Endothelial cell of umbilical vein (primary cell): ENCODE data around the gene KAT6B. TPM values are rescaled to one million over a fixed set of nuclear protein-coding genes. Genes with fewer than 3 reads are reported as not detected.

Experiments
- BruUV-seq: library from RNA; stranded (reverse); fragments of 400-500 nt; replicated peaks from 2 replicates; lab custom pipeline; 2021; lab: Mats Ljungman, UMichigan
- CTCF ChIA-PET: fragments of 300-600, 350-600 bp; sonication (Branson Sonifier 250); formaldehyde crosslinking; loops from one replicate; lab custom pipeline; 2021; ENCODE audit warnings: antibody characterized with exemption, inconsistent platforms; lab: Charles Lee
- POLR2A ChIA-PET: fragments of 300-600, 350-600 bp; sonication (Branson Sonifier 250); formaldehyde crosslinking; loops from one replicate; lab custom pipeline; 2021; ENCODE audit warnings: antibody characterized with exemption, inconsistent platforms; lab: Charles Lee
- DNase-seq: peaks from one replicate; pipeline ENCODE4 v3.0.0-alpha.2; 2011; ENCODE audit warnings: low read depth, low spot score
- FAIRE-seq: peaks from 2 replicates; lab custom pipeline; 2011; peaks lifted over from hg19 to GRCh38; lab: Jason Lieb, UNC
- H2AFZ ChIP-seq: 2 replicates; pipeline ENCODE4 v1.6.0; 2012; ENCODE audit warnings: low read depth, low read length, control low read depth, inconsistent platforms
- H3K27ac ChIP-seq: 2 replicates; pipeline ENCODE4 v1.5.1; 2011; ENCODE audit warnings: low read depth, mild to moderate bottlenecking, control low read depth, low read length, moderate library complexity; ENCODE audit not compliant: insufficient read depth
- H3K27me3 ChIP-seq, 2 experiments: 2 replicates each; pipeline versions ENCODE4 v1.6.0 to v1.6.1; 2011; ENCODE audit warnings: low read length in 2 of 2, mixed read lengths in 1 of 2; ENCODE audit not compliant: control insufficient read depth in 2 of 2, insufficient read depth in 2 of 2
- H3K36me3 ChIP-seq, 2 experiments: 2 replicates in 1 of 2; 3 replicates in 1 of 2; pipeline ENCODE4 v1.5.1; 2011; ENCODE audit warnings: low read length in 2 of 2, mild to moderate bottlenecking in 1 of 2, moderate library complexity in 1 of 2; ENCODE audit not compliant: control insufficient read depth in 2 of 2, insufficient read depth in 2 of 2; ENCODE audit errors: extremely low read depth in 1 of 2
- H3K4me1 ChIP-seq: 3 replicates; pipeline ENCODE4 v1.5.1; 2011; ENCODE audit warnings: mild to moderate bottlenecking, low read length; ENCODE audit not compliant: control insufficient read depth, insufficient read depth; ENCODE audit errors: extremely low read depth
- H3K4me2 ChIP-seq: 2 replicates; pipeline ENCODE4 v1.6.1; 2011; ENCODE audit warnings: low read length, control low read depth, mixed read lengths; ENCODE audit not compliant: insufficient read depth
- H3K4me3 ChIP-seq, 3 experiments: fragments of 200-600 bp in 1 of 3; sonication (generic), shearing (Covaris generic) in 1 of 3; replicated peaks in 1 of 3; 2 replicates each; pipeline ENCODE4 v1.5.1; 2011 to 2016; ENCODE audit warnings: control low read depth in 3 of 3, low read length in 3 of 3, mild to moderate bottlenecking in 2 of 3, inconsistent platforms in 1 of 3, low read depth in 1 of 3, moderate library complexity in 1 of 3; ENCODE audit not compliant: insufficient read depth in 1 of 3
- H3K79me2 ChIP-seq: 2 replicates; pipeline ENCODE4 v1.6.0; 2012; ENCODE audit warnings: low read length, inconsistent platforms; ENCODE audit not compliant: control insufficient read depth, insufficient read depth
- H3K9ac ChIP-seq: replicated peaks from 2 replicates; pipeline ENCODE3; 2011; ENCODE audit warnings: low read length, control low read depth; ENCODE audit not compliant: insufficient read depth; ENCODE audit errors: extremely low read depth
- H3K9me1 ChIP-seq: replicated peaks from 3 replicates; pipeline ENCODE4 v1.6.0; 2011; ENCODE audit warnings: mild to moderate bottlenecking, low read length; ENCODE audit not compliant: control insufficient read depth, insufficient read depth; ENCODE audit errors: extremely low read depth
- H3K9me3 ChIP-seq: replicated peaks from 2 replicates; pipeline ENCODE4 v1.5.1; 2012; ENCODE audit warnings: low read length, inconsistent platforms; ENCODE audit not compliant: control insufficient read depth, insufficient read depth
- H4K20me1 ChIP-seq: replicated peaks from 2 replicates; pipeline ENCODE3; 2011; ENCODE audit warnings: mild to moderate bottlenecking, low read length; ENCODE audit not compliant: control insufficient read depth, insufficient read depth; ENCODE audit errors: extremely low read depth
- EZH2 ChIP-seq: IDR thresholded peaks from 2 replicates; pipeline ENCODE4 v1.6.1; 2012; ENCODE audit warnings: borderline replicate concordance, low read depth, mild to moderate bottlenecking, moderate library complexity, low read length, inconsistent platforms; ENCODE audit not compliant: severe bottlenecking
- FOS ChIP-seq: IDR thresholded peaks from 2 replicates; pipeline ENCODE4 v1.6.1; 2011; ENCODE audit warnings: mild to moderate bottlenecking, low read length, moderate library complexity, borderline replicate concordance; ENCODE audit not compliant: insufficient read depth
- GATA2 ChIP-seq: IDR thresholded peaks from 2 replicates; pipeline ENCODE4 v1.7.0; 2011; ENCODE audit warnings: low read depth, mild to moderate bottlenecking, moderate library complexity, mixed read lengths, low read length; ENCODE audit not compliant: insufficient read length, insufficient read depth
- JUN ChIP-seq: IDR thresholded peaks from 2 replicates; pipeline ENCODE4 v1.6.1; 2011; ENCODE audit warnings: borderline replicate concordance, low read depth; ENCODE audit not compliant: insufficient read length, insufficient read depth
- MYC ChIP-seq: IDR thresholded peaks from one replicate; pipeline ENCODE4 v1.6.1; 2011; ENCODE audit warnings: mild to moderate bottlenecking, low read depth, low read length
- POLR2A ChIP-seq: IDR thresholded peaks from 2 replicates; pipeline ENCODE4 v1.6.1; 2012; ENCODE audit warnings: low read depth, mild to moderate bottlenecking, control low read depth, low read length
- POLR2AphosphoS5 ChIP-seq: IDR thresholded peaks from 2 replicates; pipeline ENCODE4 v1.6.1; 2012; ENCODE audit warnings: low read depth, mild to moderate bottlenecking, control low read depth, low read length, moderate library complexity; ENCODE audit not compliant: insufficient read depth
- dilution Hi-C: fragments of 300-500 bp; cut with MboI; formaldehyde crosslinking; loops from one replicate; pipeline ENCODE4 v1.15.0; 2019; ENCODE audit warnings: low sequenced_read_pairs; ENCODE audit not compliant: extremely low pct_ligation_motif_present
- intact Hi-C: fragments of 100-400 bp; cut with micrococcal nuclease; formaldehyde crosslinking; loops from one replicate; pipeline ENCODE4 v1.10.0; 2022
- polyA plus RNA-seq, 4 experiments: library from polyadenylated mRNA; depleted of rRNA in 3 of 4; stranded (reverse) in 3 of 4; unstranded in 1 of 4; fragments of >200 nt; gene quantifications; 2 replicates each; pipeline versions ENCODE4 v1.2.1 to v1.2.3, GENCODE V29; 2011 to 2012; ENCODE audit warnings: missing spikeins in 1 of 4
- total RNA-seq: library from RNA; stranded (reverse); gene quantifications from 2 replicates; pipeline ENCODE4 v1.2.3, GENCODE V29; 2021
- TF ChIP-seq, protein P1 (sequence below), 2 donors: IDR thresholded peaks; 1 replicate in 1 of 2; 2 replicates in 1 of 2; pipeline ENCODE4 v1.5.1; 2011; ENCODE audit warnings: low read length in 2 of 2, mild to moderate bottlenecking in 2 of 2, moderate library complexity in 2 of 2, control low read depth in 1 of 2, inconsistent platforms in 1 of 2, low read depth in 1 of 2; ENCODE audit not compliant: insufficient read depth in 1 of 2; ENCODE audit errors: extremely low read depth in 1 of 2
- TF ChIP-seq, protein P2 (sequence below): IDR thresholded peaks from 2 replicates; pipeline ENCODE4 v1.6.1; 2011; ENCODE audit not compliant: insufficient read depth, insufficient read length

KAT6B gene
- total and polyA plus RNA-seq, 2 donors (not counting 3 experiments of a cell fraction or from before 2014, with no cell fraction given) = 4.5 to 17.0 TPM

DNA sequence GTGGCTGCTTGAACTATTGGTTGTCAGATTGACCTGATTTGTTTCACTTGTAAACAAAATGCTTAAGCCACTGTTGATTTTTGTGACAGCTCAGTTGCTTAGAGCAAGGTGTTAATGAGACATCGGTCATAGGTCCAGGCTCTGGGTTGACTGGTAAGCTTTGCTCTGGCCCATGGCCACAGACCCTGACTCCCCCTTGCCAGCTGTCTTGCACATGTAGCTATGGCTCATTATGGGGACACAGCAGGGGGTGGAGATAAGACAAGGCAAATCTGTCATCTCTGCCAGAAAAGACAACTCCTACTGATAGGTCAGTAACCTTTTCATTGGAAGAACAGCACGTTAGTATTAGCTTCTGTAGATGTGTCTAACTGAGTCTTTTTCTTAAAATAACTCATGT is 95.3 kb downstream of the KAT6B start:
- CTCF ChIA-PET = interaction anchor here (1.8 kb wide), 1 partner anchor 99 kb away, joined by 5 read pairs; no protein-coding TSS in a partner anchor
- Histone ChIP-seq H4K20me1 (no peaks in the 10 kb centered on the region), H2AFZ (no peak overlapping the region), H3K9ac (no peak overlapping the region), H3K27me3 (no peaks in the 10 kb centered on the region), H3K9me1 (peaks cover 2% of the 10 kb centered on the region), H3K79me2 (peaks cover 2% of the 10 kb centered on the region), H3K4me2 (no peak overlapping the region), H3K4me3 (no peak overlapping the region), H3K4me1 (peaks cover 21% of the 10 kb centered on the region), H3K27ac (no peak overlapping the region), H3K36me3 (no peaks in the 10 kb centered on the region), H3K9me3 (no peaks in the 10 kb centered on the region)
- TF ChIP-seq, protein P1, sequence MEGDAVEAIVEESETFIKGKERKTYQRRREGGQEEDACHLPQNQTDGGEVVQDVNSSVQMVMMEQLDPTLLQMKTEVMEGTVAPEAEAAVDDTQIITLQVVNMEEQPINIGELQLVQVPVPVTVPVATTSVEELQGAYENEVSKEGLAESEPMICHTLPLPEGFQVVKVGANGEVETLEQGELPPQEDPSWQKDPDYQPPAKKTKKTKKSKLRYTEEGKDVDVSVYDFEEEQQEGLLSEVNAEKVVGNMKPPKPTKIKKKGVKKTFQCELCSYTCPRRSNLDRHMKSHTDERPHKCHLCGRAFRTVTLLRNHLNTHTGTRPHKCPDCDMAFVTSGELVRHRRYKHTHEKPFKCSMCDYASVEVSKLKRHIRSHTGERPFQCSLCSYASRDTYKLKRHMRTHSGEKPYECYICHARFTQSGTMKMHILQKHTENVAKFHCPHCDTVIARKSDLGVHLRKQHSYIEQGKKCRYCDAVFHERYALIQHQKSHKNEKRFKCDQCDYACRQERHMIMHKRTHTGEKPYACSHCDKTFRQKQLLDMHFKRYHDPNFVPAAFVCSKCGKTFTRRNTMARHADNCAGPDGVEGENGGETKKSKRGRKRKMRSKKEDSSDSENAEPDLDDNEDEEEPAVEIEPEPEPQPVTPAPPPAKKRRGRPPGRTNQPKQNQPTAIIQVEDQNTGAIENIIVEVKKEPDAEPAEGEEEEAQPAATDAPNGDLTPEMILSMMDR (IDR thresholded peaks at IDR 0.05; ENCODE audit: extremely low read depth in 1 of 2, insufficient read depth in 1 of 2, low read depth in 1 of 2, low read length in 2 of 2) = no peak
- TF ChIP-seq MYC (no peak), GATA2 (no peak), POLR2AphosphoS5 (no peak), EZH2 (no peak), POLR2A (no peak), FOS (no peak), JUN (no peak)
- TF ChIP-seq, protein P2, sequence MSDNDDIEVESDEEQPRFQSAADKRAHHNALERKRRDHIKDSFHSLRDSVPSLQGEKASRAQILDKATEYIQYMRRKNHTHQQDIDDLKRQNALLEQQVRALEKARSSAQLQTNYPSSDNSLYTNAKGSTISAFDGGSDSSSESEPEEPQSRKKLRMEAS = no peak
- no TSS peak for BruUV-seq
- intact Hi-C loops = no loop called here
- dilution Hi-C loops = no loop called here
- FAIRE-seq (no peak), DNase-seq (no peak)
- POLR2A ChIA-PET = no interaction called here
